Stimulated activated CD4-positive, alpha-beta T cell treated with anti-CD3 and anti-CD28 coated beads, Interleukin-15, amount 100 ng/mL, for 48 hours (primary cell): ENCODE data around the gene RTN4RL2.
A peak's percentile ranks its signal among the peaks of the same experiment; 100 is the strongest.
"Not testable (repeated sequence)": the region's sequence is repeated elsewhere in the genome, so short reads cannot be mapped to it uniquely, and the experiment has no call there.

Experiments used
- DNase-seq, 2 donors: peaks; one replicate each; pipeline ENCODE4 v3.0.0-alpha.2; 2020; ENCODE audit warnings: low read depth in 2 of 2

RTN4RL2 gene

GRCh38 chr11:57432714-57433163 lies 27.6 kb upstream of the RTN4RL2 start:
- DNase-seq = no peak

- no peak for DNase-seq
These were observed 25.4 kb upstream of the RTN4RL2 start for GRCh38 chr11:57434640-57435546.

GRCh38 chr11:57436031-57436430 lies 24.3 kb upstream of the RTN4RL2 start:
- no peak for DNase-seq

- DNase-seq = no peak
These were observed 21.7 kb upstream of the RTN4RL2 start for GRCh38 chr11:57438345-57439285.

- DNase-seq = no peak
These were observed 20.5 kb upstream of the RTN4RL2 start for GRCh38 chr11:57439786-57440185.

- no peak for DNase-seq
These were observed 19.4 kb upstream of the RTN4RL2 start for GRCh38 chr11:57440744-57441414.

- DNase-seq = no peak
These were observed 15.8 kb upstream of the RTN4RL2 start for GRCh38 chr11:57444362-57445121.

GRCh38 chr11:57445122-57445394 lies 15.3 kb upstream of the RTN4RL2 start:
- DNase-seq = not testable (repeated sequence)

GRCh38 chr11:57446055-57446454 lies 14.3 kb upstream of the RTN4RL2 start:
- DNase-seq = no peak

- no peak for DNase-seq
These were observed 6.7 kb upstream of the RTN4RL2 start for GRCh38 chr11:57453543-57454177.

GRCh38 chr11:57456960-57457642 lies 3.2 kb upstream of the RTN4RL2 start:
- DNase-seq = peak in 1 of 2 donors; percentile 65

- DNase-seq = no peak
These were observed 2.7 kb upstream of the RTN4RL2 start for GRCh38 chr11:57457643-57458023.

GRCh38 chr11:57458060-57458409 lies 2.3 kb upstream of the RTN4RL2 start:
- DNase-seq = no peak

- no peak for DNase-seq
These were observed 1.7 kb upstream of the RTN4RL2 start for GRCh38 chr11:57458410-57459163.

- DNase-seq = no peak
These were observed 935 bp upstream of the RTN4RL2 start for GRCh38 chr11:57459164-57460021.

GRCh38 chr11:57460758-57461749 lies 726 bp downstream of the RTN4RL2 start:
- no peak for DNase-seq

- no peak for DNase-seq
These were observed 1.6 kb downstream of the RTN4RL2 start for GRCh38 chr11:57461841-57462489.
